Right lobe of liver (tissue), 4 donors: ENCODE data around the gene BBOX1.

Experiments used
- POLR2A ChIP-seq: fragments of 450-650 bp; IDR thresholded peaks from one replicate; pipeline ENCODE4 v1.6.1; 2017; ENCODE audit warnings: antibody characterized with exemption, mild to moderate bottlenecking
- TF ChIP-seq, protein P1 (sequence below), 4 donors: fragments of 200-600 bp in 3 of 4; fragments of 450-650 bp in 1 of 4; IDR thresholded peaks; one replicate each; pipeline versions ENCODE4 v1.5.1 to v1.8.0; 2016 to 2022; ENCODE audit warnings: antibody characterized with exemption in 4 of 4, mild to moderate bottlenecking in 2 of 4
- donor health status: DM: no; HTN: no; CAD: no.
- donor health status: DM: no; HTN: no; CAD: no.
- donor health status: DM: no; HTN: yes; CAD: no.

DNA sequence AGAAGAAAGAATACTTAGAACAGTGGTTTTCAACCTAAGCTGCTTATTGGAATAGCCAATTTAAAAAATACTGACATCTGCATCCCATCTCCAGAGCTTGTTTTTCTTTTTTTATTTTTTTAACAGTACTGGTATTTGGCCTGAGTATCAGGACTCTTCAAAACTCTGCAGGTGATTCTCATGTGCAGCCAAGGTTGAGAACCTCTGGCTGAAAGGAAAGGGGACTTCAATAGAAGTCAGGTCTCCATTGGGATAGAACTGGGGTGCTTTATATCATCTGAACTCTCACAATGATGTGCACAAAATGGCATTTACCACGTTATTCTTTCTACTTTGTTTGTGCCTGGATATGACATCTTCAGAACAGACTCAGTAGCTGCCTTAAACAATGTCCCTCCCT lies 55.3 kb downstream of the BBOX1 start:
- TF ChIP-seq, protein P1, sequence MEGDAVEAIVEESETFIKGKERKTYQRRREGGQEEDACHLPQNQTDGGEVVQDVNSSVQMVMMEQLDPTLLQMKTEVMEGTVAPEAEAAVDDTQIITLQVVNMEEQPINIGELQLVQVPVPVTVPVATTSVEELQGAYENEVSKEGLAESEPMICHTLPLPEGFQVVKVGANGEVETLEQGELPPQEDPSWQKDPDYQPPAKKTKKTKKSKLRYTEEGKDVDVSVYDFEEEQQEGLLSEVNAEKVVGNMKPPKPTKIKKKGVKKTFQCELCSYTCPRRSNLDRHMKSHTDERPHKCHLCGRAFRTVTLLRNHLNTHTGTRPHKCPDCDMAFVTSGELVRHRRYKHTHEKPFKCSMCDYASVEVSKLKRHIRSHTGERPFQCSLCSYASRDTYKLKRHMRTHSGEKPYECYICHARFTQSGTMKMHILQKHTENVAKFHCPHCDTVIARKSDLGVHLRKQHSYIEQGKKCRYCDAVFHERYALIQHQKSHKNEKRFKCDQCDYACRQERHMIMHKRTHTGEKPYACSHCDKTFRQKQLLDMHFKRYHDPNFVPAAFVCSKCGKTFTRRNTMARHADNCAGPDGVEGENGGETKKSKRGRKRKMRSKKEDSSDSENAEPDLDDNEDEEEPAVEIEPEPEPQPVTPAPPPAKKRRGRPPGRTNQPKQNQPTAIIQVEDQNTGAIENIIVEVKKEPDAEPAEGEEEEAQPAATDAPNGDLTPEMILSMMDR (IDR thresholded peaks at IDR 0.05): no peak
- no peak for TF ChIP-seq POLR2A
